Renal cortical epithelial cell (primary cell): ENCODE results near the gene VPS52. TPM values are rescaled to one million over a fixed set of nuclear protein-coding genes. Genes with fewer than 3 reads are reported as not detected.

Source experiments
- DNase-seq: peaks from one replicate; pipeline ENCODE4 v3.0.0-alpha.2; 2011; ENCODE audit warnings: low read depth
- total RNA-seq: library from RNA; depleted of rRNA; stranded (reverse); fragments of >200 nt; gene quantifications from 2 replicates; pipeline ENCODE4 v1.2.3, GENCODE V29; 2014

The VPS52 gene
- 27.8 and 40.4 TPM in 2 replicates for total RNA-seq

GRCh38 chr6:33271468-33272274 lies at the start of gene VPS52, which contains the start of gene RPS18:
TSS of gene VPS52 (minus strand) at chr6:33271876. CDS start at chr6:33271675, 201 bp downstream.
TSS of gene RPS18 (plus strand) at chr6:33272075. CDS start at chr6:33272120, 45 bp downstream.
- peak; percentile 98 for DNase-seq

GRCh38 chr6:33321227-33321626 lies 49.6 kb upstream of the VPS52 start:
- DNase-seq, result no peak

- DNase-seq, result no peak
Measured at GRCh38 chr6:33320315-33321181, 48.9 kb upstream of the VPS52 start.

GRCh38 chr6:33319939-33320314 lies 48.3 kb upstream of the VPS52 start:
- no peak for DNase-seq

- DNase-seq, result no peak
Measured at GRCh38 chr6:33318426-33319073, 46.9 kb upstream of the VPS52 start.

GRCh38 chr6:33317669-33318425 lies 46.2 kb upstream of the VPS52 start, which contains the start of gene ZBTB22:
TSS of gene ZBTB22 (minus strand) at chr6:33317744. CDS start at chr6:33316916, 828 bp downstream.
- peak; percentile 98 for DNase-seq

- DNase-seq, result no peak
Measured at GRCh38 chr6:33317419-33317668, 45.7 kb upstream of the VPS52 start.

- no peak for DNase-seq
Measured at GRCh38 chr6:33316603-33317418, 45.1 kb upstream of the VPS52 start.

- DNase-seq, result no peak
Measured at GRCh38 chr6:33315793-33316602, 44.3 kb upstream of the VPS52 start.

- no peak for DNase-seq
Measured at GRCh38 chr6:33314943-33315792, 43.5 kb upstream of the VPS52 start.

- peak; percentile 82 for DNase-seq
Measured at GRCh38 chr6:33314515-33314942, 42.9 kb upstream of the VPS52 start.

GRCh38 chr6:33313709-33314514 lies 42.2 kb upstream of the VPS52 start, which contains the start of gene TAPBP:
TSS of gene TAPBP (minus strand) at chr6:33314078. CDS start at chr6:33314041, 37 bp downstream.
- DNase-seq, result peak; percentile 59

GRCh38 chr6:33313105-33313708 lies 41.5 kb upstream of the VPS52 start:
- no peak for DNase-seq

GRCh38 chr6:33312361-33313104 lies 40.9 kb upstream of the VPS52 start:
- DNase-seq, result peak; percentile 87

GRCh38 chr6:33306356-33306755 lies 34.7 kb upstream of the VPS52 start:
- no peak for DNase-seq

- no peak for DNase-seq
Measured at GRCh38 chr6:33305052-33305451, 33.4 kb upstream of the VPS52 start.

GRCh38 chr6:33304216-33304615 lies 32.5 kb upstream of the VPS52 start:
- DNase-seq, result no peak
